HG03575 (cell line): ENCODE measurements around the gene BICRA.

Source experiments
- ATAC-seq: cut with Tn5 transposase; IDR thresholded peaks from one replicate; pipeline ENCODE4 v1.9.1; 2021; ENCODE audit not compliant: unreplicated experiment, insufficient number of reproducible peaks, low FRiP score; ENCODE audit errors: extremely low read depth

Gene BICRA

GRCh38 chr19:47600246-47601179 lies 8.4 kb upstream of the BICRA start:
- ATAC-seq = peak; percentile 53

- no peak for ATAC-seq
Measured at GRCh38 chr19:47601180-47601904, 7.6 kb upstream of the BICRA start.

- ATAC-seq = no peak
Measured at GRCh38 chr19:47603706-47604565, 5.0 kb upstream of the BICRA start.

GRCh38 chr19:47607564-47608073 lies 1.3 kb upstream of the BICRA start:
- no peak for ATAC-seq

GRCh38 chr19:47608074-47608918 lies 638 bp upstream of the BICRA start:
- no peak for ATAC-seq

- no peak for ATAC-seq
Measured at GRCh38 chr19:47609906-47610894, 1.3 kb downstream of the BICRA start.

- no peak for ATAC-seq
Measured at GRCh38 chr19:47610902-47611301, 2.0 kb downstream of the BICRA start.

GRCh38 chr19:47613165-47614020 lies 4.5 kb downstream of the BICRA start:
- ATAC-seq = no peak

- no peak for ATAC-seq
Measured at GRCh38 chr19:47614021-47614295, 5.0 kb downstream of the BICRA start.

- ATAC-seq = no peak
Measured at GRCh38 chr19:47614559-47614958, 5.6 kb downstream of the BICRA start.

GRCh38 chr19:47615230-47615629 lies 6.3 kb downstream of the BICRA start:
- ATAC-seq = no peak

GRCh38 chr19:47615714-47616113 lies 6.8 kb downstream of the BICRA start:
- ATAC-seq = no peak

- no peak for ATAC-seq
Measured at GRCh38 chr19:47618771-47619170, 9.8 kb downstream of the BICRA start.

- ATAC-seq = no peak
Measured at GRCh38 chr19:47619763-47620162, 10.8 kb downstream of the BICRA start.

GRCh38 chr19:47623151-47623920 lies 14.4 kb downstream of the BICRA start:
- ATAC-seq = no peak

- ATAC-seq = no peak
Measured at GRCh38 chr19:47623921-47624391, 15.0 kb downstream of the BICRA start.
